Endothelial cell of umbilical vein (primary cell): ENCODE measurements around the gene ACAP1. TPM values are rescaled to one million over a fixed set of nuclear protein-coding genes. Genes with fewer than 3 reads are reported as not detected.

Source experiments
- BruUV-seq: library from RNA; stranded (reverse); fragments of 400-500 nt; replicated peaks from 2 replicates; lab custom pipeline; 2021; lab: Mats Ljungman, UMichigan
- CTCF ChIA-PET: fragments of 300-600, 350-600 bp; sonication (Branson Sonifier 250); formaldehyde crosslinking; loops from one replicate; lab custom pipeline; 2021; ENCODE audit warnings: antibody characterized with exemption, inconsistent platforms; lab: Charles Lee
- POLR2A ChIA-PET: fragments of 300-600, 350-600 bp; sonication (Branson Sonifier 250); formaldehyde crosslinking; loops from one replicate; lab custom pipeline; 2021; ENCODE audit warnings: antibody characterized with exemption, inconsistent platforms; lab: Charles Lee
- DNase-seq: peaks from one replicate; pipeline ENCODE4 v3.0.0-alpha.2; 2011; ENCODE audit warnings: low read depth, low spot score
- FAIRE-seq: peaks from 2 replicates; lab custom pipeline; 2011; peaks lifted over from hg19 to GRCh38; lab: Jason Lieb, UNC
- H2AFZ ChIP-seq: 2 replicates; pipeline ENCODE4 v1.6.0; 2012; ENCODE audit warnings: low read depth, low read length, control low read depth, inconsistent platforms
- H3K27ac ChIP-seq: 2 replicates; pipeline ENCODE4 v1.5.1; 2011; ENCODE audit warnings: low read depth, mild to moderate bottlenecking, control low read depth, low read length, moderate library complexity; ENCODE audit not compliant: insufficient read depth
- H3K27me3 ChIP-seq, 2 experiments: 2 replicates each; pipeline versions ENCODE4 v1.6.0 to v1.6.1; 2011; ENCODE audit warnings: low read length in 2 of 2, mixed read lengths in 1 of 2; ENCODE audit not compliant: control insufficient read depth in 2 of 2, insufficient read depth in 2 of 2
- H3K36me3 ChIP-seq, 2 experiments: 2 replicates in 1 of 2; 3 replicates in 1 of 2; pipeline ENCODE4 v1.5.1; 2011; ENCODE audit warnings: low read length in 2 of 2, mild to moderate bottlenecking in 1 of 2, moderate library complexity in 1 of 2; ENCODE audit not compliant: control insufficient read depth in 2 of 2, insufficient read depth in 2 of 2; ENCODE audit errors: extremely low read depth in 1 of 2
- H3K4me1 ChIP-seq: 3 replicates; pipeline ENCODE4 v1.5.1; 2011; ENCODE audit warnings: mild to moderate bottlenecking, low read length; ENCODE audit not compliant: control insufficient read depth, insufficient read depth; ENCODE audit errors: extremely low read depth
- H3K4me2 ChIP-seq: 2 replicates; pipeline ENCODE4 v1.6.1; 2011; ENCODE audit warnings: low read length, control low read depth, mixed read lengths; ENCODE audit not compliant: insufficient read depth
- H3K4me3 ChIP-seq, 3 experiments: fragments of 200-600 bp in 1 of 3; sonication (generic), shearing (Covaris generic) in 1 of 3; replicated peaks in 1 of 3; 2 replicates each; pipeline ENCODE4 v1.5.1; 2011 to 2016; ENCODE audit warnings: control low read depth in 3 of 3, low read length in 3 of 3, mild to moderate bottlenecking in 2 of 3, inconsistent platforms in 1 of 3, low read depth in 1 of 3, moderate library complexity in 1 of 3; ENCODE audit not compliant: insufficient read depth in 1 of 3
- H3K79me2 ChIP-seq: 2 replicates; pipeline ENCODE4 v1.6.0; 2012; ENCODE audit warnings: low read length, inconsistent platforms; ENCODE audit not compliant: control insufficient read depth, insufficient read depth
- H3K9ac ChIP-seq: replicated peaks from 2 replicates; pipeline ENCODE3; 2011; ENCODE audit warnings: low read length, control low read depth; ENCODE audit not compliant: insufficient read depth; ENCODE audit errors: extremely low read depth
- H3K9me1 ChIP-seq: replicated peaks from 3 replicates; pipeline ENCODE4 v1.6.0; 2011; ENCODE audit warnings: mild to moderate bottlenecking, low read length; ENCODE audit not compliant: control insufficient read depth, insufficient read depth; ENCODE audit errors: extremely low read depth
- H3K9me3 ChIP-seq: replicated peaks from 2 replicates; pipeline ENCODE4 v1.5.1; 2012; ENCODE audit warnings: low read length, inconsistent platforms; ENCODE audit not compliant: control insufficient read depth, insufficient read depth
- H4K20me1 ChIP-seq: replicated peaks from 2 replicates; pipeline ENCODE3; 2011; ENCODE audit warnings: mild to moderate bottlenecking, low read length; ENCODE audit not compliant: control insufficient read depth, insufficient read depth; ENCODE audit errors: extremely low read depth
- FOS ChIP-seq: IDR thresholded peaks from 2 replicates; pipeline ENCODE4 v1.6.1; 2011; ENCODE audit warnings: mild to moderate bottlenecking, low read length, moderate library complexity, borderline replicate concordance; ENCODE audit not compliant: insufficient read depth
- GATA2 ChIP-seq: IDR thresholded peaks from 2 replicates; pipeline ENCODE4 v1.7.0; 2011; ENCODE audit warnings: low read depth, mild to moderate bottlenecking, moderate library complexity, mixed read lengths, low read length; ENCODE audit not compliant: insufficient read length, insufficient read depth
- JUN ChIP-seq: IDR thresholded peaks from 2 replicates; pipeline ENCODE4 v1.6.1; 2011; ENCODE audit warnings: borderline replicate concordance, low read depth; ENCODE audit not compliant: insufficient read length, insufficient read depth
- MYC ChIP-seq: IDR thresholded peaks from one replicate; pipeline ENCODE4 v1.6.1; 2011; ENCODE audit warnings: mild to moderate bottlenecking, low read depth, low read length
- POLR2A ChIP-seq: IDR thresholded peaks from 2 replicates; pipeline ENCODE4 v1.6.1; 2012; ENCODE audit warnings: low read depth, mild to moderate bottlenecking, control low read depth, low read length
- POLR2AphosphoS5 ChIP-seq: IDR thresholded peaks from 2 replicates; pipeline ENCODE4 v1.6.1; 2012; ENCODE audit warnings: low read depth, mild to moderate bottlenecking, control low read depth, low read length, moderate library complexity; ENCODE audit not compliant: insufficient read depth
- dilution Hi-C: fragments of 300-500 bp; cut with MboI; formaldehyde crosslinking; loops from one replicate; pipeline ENCODE4 v1.15.0; 2019; ENCODE audit warnings: low sequenced_read_pairs; ENCODE audit not compliant: extremely low pct_ligation_motif_present
- intact Hi-C: fragments of 100-400 bp; cut with micrococcal nuclease; formaldehyde crosslinking; loops from one replicate; pipeline ENCODE4 v1.10.0; 2022
- polyA plus RNA-seq, 4 experiments: library from polyadenylated mRNA; depleted of rRNA in 3 of 4; stranded (reverse) in 3 of 4; unstranded in 1 of 4; fragments of >200 nt; gene quantifications; 2 replicates each; pipeline versions ENCODE4 v1.2.1 to v1.2.3, GENCODE V29; 2011 to 2012; ENCODE audit warnings: missing spikeins in 1 of 4
- total RNA-seq: library from RNA; stranded (reverse); gene quantifications from 2 replicates; pipeline ENCODE4 v1.2.3, GENCODE V29; 2021
- TF ChIP-seq, protein P1 (sequence below), 2 donors: IDR thresholded peaks; 1 replicate in 1 of 2; 2 replicates in 1 of 2; pipeline ENCODE4 v1.5.1; 2011; ENCODE audit warnings: low read length in 2 of 2, mild to moderate bottlenecking in 2 of 2, moderate library complexity in 2 of 2, control low read depth in 1 of 2, inconsistent platforms in 1 of 2, low read depth in 1 of 2; ENCODE audit not compliant: insufficient read depth in 1 of 2; ENCODE audit errors: extremely low read depth in 1 of 2

ACAP1 gene
- total and polyA plus RNA-seq, 2 donors (not counting 3 experiments of a cell fraction or from before 2014, with no cell fraction given): 0.46 TPM; not detected in 1

DNA sequence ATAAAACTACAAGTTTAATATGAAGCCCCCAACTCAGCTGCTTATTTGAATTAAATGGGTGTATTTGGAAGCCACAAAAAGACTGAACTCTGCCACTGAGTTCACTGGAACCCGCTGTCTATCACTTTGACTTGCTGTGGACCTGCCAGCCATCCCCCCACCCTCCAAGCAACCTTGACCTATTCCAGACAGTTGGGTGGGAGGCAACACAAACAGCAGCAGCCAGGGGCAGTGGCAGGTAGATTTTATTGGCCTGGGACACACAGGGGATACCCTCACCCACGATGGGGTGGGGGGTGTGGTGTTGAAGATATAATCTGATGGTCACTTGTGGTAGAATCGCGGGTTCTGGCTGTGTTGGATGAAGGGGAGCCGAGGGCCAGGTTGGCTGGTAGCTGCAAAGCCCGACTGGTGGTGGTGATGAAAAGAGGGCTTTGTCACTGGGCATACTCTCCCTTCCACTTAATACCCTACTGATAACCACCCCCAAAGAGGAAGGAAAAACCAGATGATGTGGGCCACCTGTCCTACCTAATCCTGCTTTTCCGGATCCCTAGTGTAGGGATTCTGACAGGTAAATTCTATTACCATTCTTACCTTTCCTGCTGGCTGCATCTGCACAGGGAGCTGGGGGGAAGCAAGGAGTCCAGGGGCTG is 23.8 kb upstream of the ACAP1 start:
- no peak for DNase-seq
- H3K36me3 ChIP-seq: peaks cover 31 to 40% of the 10 kb centered on the region in 2 experiments
- no peak overlapping the region for H3K27ac ChIP-seq
- no peaks in the 10 kb centered on the region for H3K9me3 ChIP-seq
- H3K9me1 ChIP-seq: no peaks in the 10 kb centered on the region
- H4K20me1 ChIP-seq: peaks cover 4% of the 10 kb centered on the region
- intact Hi-C loops: no loop called here
- peaks cover 35% of the 10 kb centered on the region for H3K4me1 ChIP-seq
- H3K9ac ChIP-seq: no peak overlapping the region
- peaks cover 48% of the 10 kb centered on the region for H3K79me2 ChIP-seq
- no peak overlapping the region for H3K4me3 ChIP-seq
- TF ChIP-seq, protein P1, sequence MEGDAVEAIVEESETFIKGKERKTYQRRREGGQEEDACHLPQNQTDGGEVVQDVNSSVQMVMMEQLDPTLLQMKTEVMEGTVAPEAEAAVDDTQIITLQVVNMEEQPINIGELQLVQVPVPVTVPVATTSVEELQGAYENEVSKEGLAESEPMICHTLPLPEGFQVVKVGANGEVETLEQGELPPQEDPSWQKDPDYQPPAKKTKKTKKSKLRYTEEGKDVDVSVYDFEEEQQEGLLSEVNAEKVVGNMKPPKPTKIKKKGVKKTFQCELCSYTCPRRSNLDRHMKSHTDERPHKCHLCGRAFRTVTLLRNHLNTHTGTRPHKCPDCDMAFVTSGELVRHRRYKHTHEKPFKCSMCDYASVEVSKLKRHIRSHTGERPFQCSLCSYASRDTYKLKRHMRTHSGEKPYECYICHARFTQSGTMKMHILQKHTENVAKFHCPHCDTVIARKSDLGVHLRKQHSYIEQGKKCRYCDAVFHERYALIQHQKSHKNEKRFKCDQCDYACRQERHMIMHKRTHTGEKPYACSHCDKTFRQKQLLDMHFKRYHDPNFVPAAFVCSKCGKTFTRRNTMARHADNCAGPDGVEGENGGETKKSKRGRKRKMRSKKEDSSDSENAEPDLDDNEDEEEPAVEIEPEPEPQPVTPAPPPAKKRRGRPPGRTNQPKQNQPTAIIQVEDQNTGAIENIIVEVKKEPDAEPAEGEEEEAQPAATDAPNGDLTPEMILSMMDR (IDR thresholded peaks at IDR 0.05; ENCODE audit: extremely low read depth in 1 of 2, insufficient read depth in 1 of 2, low read depth in 1 of 2, low read length in 2 of 2): no peak
- TF ChIP-seq POLR2A (no peak), FOS (no peak), GATA2 (no peak), POLR2AphosphoS5 (no peak), JUN (no peak), MYC (no peak)
- no peak overlapping the region for H3K4me2 ChIP-seq
- ChIA-PET POLR2A (no interaction called here), CTCF (interaction anchor here (1.2 kb wide), 1 partner anchor 31 kb away, joined by 5 read pairs; the partner anchor contains the start of gene SLC2A4)
- FAIRE-seq: no peak
- no peak overlapping the region for H2AFZ ChIP-seq
- no peaks in the 10 kb centered on the region for H3K27me3 ChIP-seq
- dilution Hi-C loops: no loop called here
- no TSS peak for BruUV-seq
